Measurements from ENCODE around the gene ACTN1. TPM values are rescaled to one million over a fixed set of nuclear protein-coding genes. Genes with fewer than 3 reads are reported as not detected.

The ACTN1 gene
- total RNA-seq, 3 donors from 2014 or later = 93.7 to 607 (median 128) TPM

- Histone ChIP-seq H3K4me1 (ENCODE audit: low read depth) (no peaks in the 10 kb centered on the region), H3K36me3 (ENCODE audit: low read depth) (no peaks in the 10 kb centered on the region), H3K9me3 (no peaks in the 10 kb centered on the region), H3K4me3 (no peak overlapping the region)
- DNase-seq (no peak), ATAC-seq (no peak)
- intact Hi-C loops (cut with DNase I, micrococcal nuclease) = loop anchor here in 1 of 2 donors (10.0 kb wide), 1 partner anchor 48 kb away; no protein-coding TSS in a partner anchor
- no peak for TF ChIP-seq CTCF (IDR thresholded peaks at IDR 0.05)
These were observed 8.0 kb upstream of the ACTN1 start for GRCh38 chr14:68986926-68987652.

- Histone ChIP-seq H3K4me3 (no peak overlapping the region), H3K4me1 (ENCODE audit: low read depth) (no peaks in the 10 kb centered on the region), H3K9me3 (no peaks in the 10 kb centered on the region), H3K36me3 (ENCODE audit: low read depth) (no peaks in the 10 kb centered on the region)
- no peak for ATAC-seq
- no peak for TF ChIP-seq CTCF (IDR thresholded peaks at IDR 0.05)
- intact Hi-C loops (cut with DNase I, micrococcal nuclease) = loop anchor here in 1 of 2 donors (10.0 kb wide), 1 partner anchor 49 kb away; no protein-coding TSS in a partner anchor
- no peak for DNase-seq
These were observed 7.1 kb upstream of the ACTN1 start for GRCh38 chr14:68986225-68986624.

GRCh38 chr14:68984686-68985085, 5.6 kb upstream of the ACTN1 start:
- H3K36me3 ChIP-seq (ENCODE audit: low read depth) = no peaks in the 10 kb centered on the region
- no peak for TF ChIP-seq CTCF (IDR thresholded peaks at IDR 0.05)
- DNase-seq = no peak
- H3K9me3 ChIP-seq = no peaks in the 10 kb centered on the region
- intact Hi-C loops (cut with DNase I, micrococcal nuclease) = loop anchor here in 1 of 2 donors (10.0 kb wide), 1 partner anchor 50 kb away; no protein-coding TSS in a partner anchor
- no peak overlapping the region for H3K4me3 ChIP-seq
- no peak for ATAC-seq
- H3K4me1 ChIP-seq (ENCODE audit: low read depth) = peaks cover 5% of the 10 kb centered on the region

GRCh38 chr14:68983191-68983590, 4.1 kb upstream of the ACTN1 start:
- DNase-seq = no peak
- no peaks in the 10 kb centered on the region for H3K9me3 ChIP-seq
- H3K4me3 ChIP-seq = no peak overlapping the region
- no peak for ATAC-seq
- no peak for TF ChIP-seq CTCF (IDR thresholded peaks at IDR 0.05)
- no peaks in the 10 kb centered on the region for H3K36me3 ChIP-seq (ENCODE audit: low read depth)
- intact Hi-C loops (cut with DNase I, micrococcal nuclease) = loop anchor here in 1 of 2 donors (10.0 kb wide), 1 partner anchor 52 kb away; no protein-coding TSS in a partner anchor
- H3K4me1 ChIP-seq (ENCODE audit: low read depth) = peaks cover 5% of the 10 kb centered on the region

GRCh38 chr14:68982581-68982980, 3.5 kb upstream of the ACTN1 start:
- no peaks in the 10 kb centered on the region for H3K9me3 ChIP-seq
- ATAC-seq (no peak), DNase-seq (no peak)
- intact Hi-C loops (cut with DNase I, micrococcal nuclease) = loop anchor here in 1 of 2 donors (10.0 kb wide), 1 partner anchor 52 kb away; no protein-coding TSS in a partner anchor
- no peak for TF ChIP-seq CTCF (IDR thresholded peaks at IDR 0.05)
- H3K4me3 ChIP-seq = no peak overlapping the region
- H3K36me3 ChIP-seq (ENCODE audit: low read depth) = no peaks in the 10 kb centered on the region
- peaks cover 5% of the 10 kb centered on the region for H3K4me1 ChIP-seq (ENCODE audit: low read depth)

Data from mucosa of descending colon (tissue), 3 donors.